HCT116 (cell line): ENCODE measurements around the gene SAP130.

ENCODE experiments used
- CEBPB ChIP-seq: IDR thresholded peaks from 2 replicates; pipeline ENCODE4 v1.6.1; 2012; ENCODE audit warnings: low read depth
- EGR1 ChIP-seq: IDR thresholded peaks from 2 replicates; pipeline ENCODE4 v1.6.1; 2012; ENCODE audit warnings: low read depth
- EZH2 ChIP-seq: fragments of 200-600 bp; sonication (generic); IDR thresholded peaks from 2 replicates; pipeline ENCODE4 v1.6.1; 2017; ENCODE audit warnings: antibody characterized with exemption, mixed run types
- EZH2phosphoT487 ChIP-seq: fragments of 200-600 bp; IDR thresholded peaks from 2 replicates; pipeline ENCODE4 v1.6.1; 2018; ENCODE audit warnings: antibody characterized with exemption, borderline replicate concordance
- POLR2A ChIP-seq: IDR thresholded peaks from 2 replicates; pipeline ENCODE4 v1.7.0; 2011; ENCODE audit warnings: borderline replicate concordance; ENCODE audit not compliant: insufficient read depth, insufficient read length; ENCODE audit errors: extremely low read depth
- RAD21 ChIP-seq: IDR thresholded peaks from 2 replicates; pipeline ENCODE4 v1.6.1; 2012; ENCODE audit warnings: low read depth, mild to moderate bottlenecking
- SIN3A ChIP-seq: IDR thresholded peaks from 2 replicates; pipeline ENCODE4 v1.6.1; 2012; ENCODE audit warnings: low read depth
- SRF ChIP-seq: IDR thresholded peaks from 2 replicates; pipeline ENCODE4 v1.6.1; 2012; ENCODE audit warnings: low read depth
- ZBTB33 ChIP-seq: IDR thresholded peaks from 2 replicates; pipeline ENCODE4 v1.6.1; 2011; ENCODE audit warnings: mild to moderate bottlenecking, low read length, moderate library complexity; ENCODE audit not compliant: insufficient replicate concordance; ENCODE audit errors: extremely low read depth
- ZFX ChIP-seq: fragments of 450-650 bp; IDR thresholded peaks from 2 replicates; pipeline ENCODE4 v1.6.1; 2017
- ZNF274 ChIP-seq: fragments of 200-500 bp; sonication (Bioruptor generic); IDR thresholded peaks from 2 replicates; pipeline ENCODE4 v1.6.1; 2014; ENCODE audit warnings: mild to moderate bottlenecking, low read depth, low read length, inconsistent platforms
- TF ChIP-seq, protein P1 (sequence below), 3 experiments: fragments of 200-600 bp in 1 of 3; sonication (generic) in 1 of 3; IDR thresholded peaks in 2 of 3; conservative IDR thresholded peaks in 1 of 3; 2 replicates each; pipeline ENCODE4 v1.5.1; 2012 to 2017; ENCODE audit warnings: low read depth in 2 of 3, low read length in 2 of 3, antibody characterized with exemption in 1 of 3, borderline replicate concordance in 1 of 3, control low read depth in 1 of 3, mild to moderate bottlenecking in 1 of 3, mixed read lengths in 1 of 3, mixed run types in 1 of 3, moderate library complexity in 1 of 3; ENCODE audit not compliant: insufficient read depth in 1 of 3
- TF ChIP-seq, protein P2 (sequence below): IDR thresholded peaks from 2 replicates; pipeline ENCODE4 v1.6.1; 2012

DNA sequence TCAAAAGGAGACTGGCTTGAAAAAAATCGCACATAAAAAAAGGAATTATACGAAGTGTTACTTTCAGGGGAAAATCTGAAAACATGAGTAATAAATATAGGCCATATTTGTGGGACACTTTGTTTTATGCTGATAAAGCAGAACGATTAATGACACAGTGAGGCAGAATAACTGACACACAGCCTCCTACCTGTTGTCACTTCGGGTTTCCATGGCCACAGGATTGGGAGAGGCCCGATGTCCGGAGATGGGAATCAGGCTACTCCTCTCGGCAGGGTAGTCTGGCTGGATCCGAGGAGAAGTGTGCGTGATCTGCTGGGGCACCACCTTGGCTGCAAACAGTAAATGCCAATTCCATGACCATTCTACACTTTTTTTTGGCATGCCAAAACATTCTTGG lies 31.7 kb downstream of the SAP130 start:
- TF ChIP-seq, protein P1, sequence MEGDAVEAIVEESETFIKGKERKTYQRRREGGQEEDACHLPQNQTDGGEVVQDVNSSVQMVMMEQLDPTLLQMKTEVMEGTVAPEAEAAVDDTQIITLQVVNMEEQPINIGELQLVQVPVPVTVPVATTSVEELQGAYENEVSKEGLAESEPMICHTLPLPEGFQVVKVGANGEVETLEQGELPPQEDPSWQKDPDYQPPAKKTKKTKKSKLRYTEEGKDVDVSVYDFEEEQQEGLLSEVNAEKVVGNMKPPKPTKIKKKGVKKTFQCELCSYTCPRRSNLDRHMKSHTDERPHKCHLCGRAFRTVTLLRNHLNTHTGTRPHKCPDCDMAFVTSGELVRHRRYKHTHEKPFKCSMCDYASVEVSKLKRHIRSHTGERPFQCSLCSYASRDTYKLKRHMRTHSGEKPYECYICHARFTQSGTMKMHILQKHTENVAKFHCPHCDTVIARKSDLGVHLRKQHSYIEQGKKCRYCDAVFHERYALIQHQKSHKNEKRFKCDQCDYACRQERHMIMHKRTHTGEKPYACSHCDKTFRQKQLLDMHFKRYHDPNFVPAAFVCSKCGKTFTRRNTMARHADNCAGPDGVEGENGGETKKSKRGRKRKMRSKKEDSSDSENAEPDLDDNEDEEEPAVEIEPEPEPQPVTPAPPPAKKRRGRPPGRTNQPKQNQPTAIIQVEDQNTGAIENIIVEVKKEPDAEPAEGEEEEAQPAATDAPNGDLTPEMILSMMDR (IDR thresholded peaks at IDR 0.05 in 2 of 3, conservative IDR thresholded peaks at IDR 0.05 in 1 of 3; ENCODE audit: borderline replicate concordance in 1 of 3, insufficient read depth in 1 of 3, low read depth in 2 of 3, low read length in 2 of 3), result no peak
- TF ChIP-seq SRF, result no peak
- no peak for TF ChIP-seq POLR2A
- no peak for TF ChIP-seq EZH2
- TF ChIP-seq ZBTB33, result no peak
- TF ChIP-seq ZNF274, result no peak
- no peak for TF ChIP-seq ZFX
- TF ChIP-seq, protein P2, sequence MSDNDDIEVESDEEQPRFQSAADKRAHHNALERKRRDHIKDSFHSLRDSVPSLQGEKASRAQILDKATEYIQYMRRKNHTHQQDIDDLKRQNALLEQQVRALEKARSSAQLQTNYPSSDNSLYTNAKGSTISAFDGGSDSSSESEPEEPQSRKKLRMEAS, result no peak
- no peak for TF ChIP-seq RAD21
- TF ChIP-seq EGR1, result no peak
- no peak for TF ChIP-seq EZH2phosphoT487
- TF ChIP-seq SIN3A, result no peak
- no peak for TF ChIP-seq CEBPB
